HG03039 (cell line): ENCODE measurements around the gene KCNH6.

Experiments
- ATAC-seq: cut with Tn5 transposase; IDR thresholded peaks from one replicate; pipeline ENCODE4 v1.9.1; 2021; ENCODE audit warnings: mild to moderate bottlenecking, moderate library complexity; ENCODE audit not compliant: unreplicated experiment

The KCNH6 gene

DNA sequence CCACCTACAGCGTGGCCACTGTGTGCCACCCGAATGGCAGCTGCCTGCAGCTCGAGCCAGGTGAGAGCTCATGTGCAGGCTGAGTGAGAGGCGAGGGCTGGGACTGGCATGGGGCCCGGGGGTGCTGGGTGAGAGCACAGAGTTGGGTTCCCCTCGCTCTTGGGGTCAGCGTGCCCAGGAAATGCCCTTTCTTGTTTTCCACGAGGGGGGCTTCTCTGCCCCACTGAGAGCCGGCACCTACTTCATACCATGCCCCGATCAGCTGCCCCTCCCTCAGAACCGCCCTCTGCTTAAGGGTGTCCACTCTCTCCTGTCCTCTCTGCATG, 36.2 kb upstream of the KCNH6 start:
- ATAC-seq = no peak

DNA sequence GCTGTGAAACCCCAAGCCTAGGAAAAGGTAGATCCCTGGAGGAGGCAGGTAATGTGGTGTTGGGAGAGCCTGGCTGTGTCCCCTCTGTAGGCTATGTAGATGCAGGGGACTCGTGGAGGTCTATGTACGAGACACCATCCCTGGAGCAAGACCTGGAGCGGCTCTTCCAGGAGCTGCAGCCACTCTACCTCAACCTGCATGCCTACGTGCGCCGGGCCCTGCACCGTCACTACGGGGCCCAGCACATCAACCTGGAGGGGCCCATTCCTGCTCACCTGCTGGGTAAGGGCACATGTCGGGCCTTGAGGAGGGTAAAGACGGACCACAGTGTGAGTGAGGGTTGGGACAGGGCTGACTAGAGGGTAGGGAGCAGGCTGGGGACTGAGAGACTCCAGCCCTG, 34.3 kb upstream of the KCNH6 start:
- ATAC-seq = no peak

DNA sequence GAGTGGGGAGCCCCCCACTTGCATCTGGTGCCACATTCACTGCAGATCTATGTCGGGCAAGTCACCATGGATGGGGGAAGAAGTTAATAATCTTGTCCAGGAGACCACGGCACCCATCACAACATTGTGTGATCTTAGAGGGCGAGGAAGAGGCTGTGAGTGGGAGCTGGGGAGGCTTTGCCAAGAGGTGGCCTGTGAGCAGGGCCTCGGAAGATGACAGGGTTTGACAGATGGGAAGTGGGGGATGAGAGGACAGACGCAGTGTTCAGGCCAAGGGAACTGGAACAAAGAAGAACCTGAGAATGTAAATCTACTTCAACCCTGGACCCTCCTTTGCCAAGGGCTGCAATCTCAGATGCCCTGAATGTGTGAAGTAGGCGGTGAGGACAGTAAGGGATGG, 33.9 kb upstream of the KCNH6 start:
- ATAC-seq = no peak

DNA sequence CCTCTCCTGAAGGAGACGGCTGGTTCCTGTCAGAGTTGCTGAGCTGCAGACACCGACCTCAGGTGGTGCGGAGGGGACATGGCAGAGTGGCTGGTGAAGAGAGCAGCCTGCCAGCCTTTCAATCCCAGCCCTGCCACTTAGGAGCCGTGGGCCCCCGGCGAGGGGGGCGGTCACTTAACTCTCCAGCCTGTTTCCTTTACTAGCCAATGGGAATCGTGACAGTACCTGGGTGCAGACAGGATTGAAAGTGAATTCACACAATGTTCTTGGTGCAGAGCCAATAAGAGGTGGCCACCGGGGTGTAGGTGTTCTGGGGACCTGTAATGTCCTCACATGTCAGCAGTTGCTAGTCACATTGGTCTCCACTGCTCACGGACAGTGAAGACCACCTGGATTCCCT, 32.8 kb upstream of the KCNH6 start:
- ATAC-seq = no peak

DNA sequence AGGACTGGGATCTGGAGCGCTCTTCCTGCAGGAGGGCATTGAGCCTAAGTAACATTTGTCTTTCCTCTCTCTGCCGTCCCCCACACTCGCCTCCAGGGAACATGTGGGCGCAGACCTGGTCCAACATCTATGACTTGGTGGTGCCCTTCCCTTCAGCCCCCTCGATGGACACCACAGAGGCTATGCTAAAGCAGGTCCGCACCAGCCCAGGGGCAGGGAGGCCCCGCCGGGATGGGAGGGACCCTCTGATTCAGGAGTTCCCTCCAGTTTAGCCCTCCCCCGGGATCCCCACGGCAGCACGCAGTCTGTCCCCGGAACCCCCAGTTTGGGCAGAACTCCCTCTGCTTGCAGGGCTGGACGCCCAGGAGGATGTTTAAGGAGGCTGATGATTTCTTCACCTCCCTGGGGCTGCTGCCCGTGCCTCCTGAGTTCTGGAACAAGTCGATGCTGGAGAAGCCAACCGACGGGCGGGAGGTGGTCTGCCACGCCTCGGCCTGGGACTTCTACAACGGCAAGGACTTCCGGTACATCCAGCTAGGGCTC, 32.2 kb upstream of the KCNH6 start:
- no peak for ATAC-seq

DNA sequence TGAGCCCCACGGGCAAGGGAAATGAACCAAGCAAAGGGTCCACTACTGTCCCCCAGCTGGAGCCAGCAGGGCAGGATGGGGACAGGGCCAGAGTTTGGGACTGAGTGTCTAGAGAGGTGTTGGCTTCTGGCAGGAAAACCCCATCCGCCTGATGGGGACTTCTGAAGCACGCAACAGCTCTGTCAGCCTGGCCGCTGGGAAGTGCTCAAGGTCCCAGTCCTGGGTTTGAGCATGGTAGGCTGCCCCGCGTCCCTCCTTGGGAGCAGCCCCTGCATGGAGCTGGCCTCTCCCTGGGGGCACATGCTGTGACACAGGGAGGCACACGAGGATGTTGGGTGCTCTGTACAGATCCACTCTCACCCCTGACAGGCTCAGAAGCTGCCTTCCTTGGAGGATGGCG, 31.7 kb upstream of the KCNH6 start:
- ATAC-seq = no peak

DNA sequence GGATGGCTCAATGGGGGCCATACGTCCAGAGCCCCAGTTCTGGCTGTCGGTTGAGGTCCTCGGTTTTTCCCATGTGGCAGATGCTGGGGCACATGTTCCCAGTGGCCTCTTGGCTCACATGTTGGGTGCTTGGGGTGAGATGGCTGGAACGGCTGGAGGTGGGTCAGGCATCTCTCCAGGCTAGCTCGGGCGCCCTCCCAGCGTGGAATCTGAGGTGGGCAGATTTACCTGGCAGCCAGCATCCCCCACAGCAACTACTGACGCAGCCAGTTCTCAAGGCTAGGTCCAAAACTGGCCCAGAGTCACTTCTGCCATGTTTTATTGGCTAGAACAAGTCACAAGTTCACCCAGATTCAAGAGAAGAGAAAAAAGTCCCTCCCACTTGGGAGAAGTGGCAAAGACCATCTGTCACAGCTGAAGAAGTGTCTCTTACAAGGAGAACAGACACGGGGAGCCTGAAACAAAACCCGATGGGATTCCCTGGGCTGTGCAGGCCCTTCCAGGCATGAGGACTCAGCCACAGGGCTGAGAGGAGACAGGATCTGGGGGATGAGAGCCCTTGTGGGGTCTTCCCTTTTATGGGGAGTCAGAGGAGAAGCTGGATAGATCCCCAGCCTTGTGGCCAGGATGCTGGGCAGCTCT, 31.1 kb upstream of the KCNH6 start:
- no peak for ATAC-seq

DNA sequence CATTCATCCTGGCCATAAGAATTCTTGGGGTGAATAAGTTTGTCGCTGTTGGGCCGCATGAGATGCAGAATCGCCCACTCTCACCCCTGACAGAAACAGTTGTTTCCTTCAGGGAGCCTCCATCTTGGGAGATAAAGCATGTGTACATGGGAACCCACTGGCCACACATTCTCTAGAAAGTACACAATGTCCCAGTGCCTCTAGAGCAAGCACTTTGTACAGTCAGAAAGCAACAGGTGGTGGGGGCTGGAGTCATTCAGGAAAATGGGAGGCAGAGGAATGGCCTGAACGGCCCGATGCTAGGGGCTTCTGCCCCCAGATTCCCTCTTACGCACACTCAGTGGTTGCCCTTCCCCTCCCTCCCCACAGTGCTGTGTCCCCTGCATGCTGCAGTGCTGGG, 30.2 kb upstream of the KCNH6 start:
- no peak for ATAC-seq

DNA sequence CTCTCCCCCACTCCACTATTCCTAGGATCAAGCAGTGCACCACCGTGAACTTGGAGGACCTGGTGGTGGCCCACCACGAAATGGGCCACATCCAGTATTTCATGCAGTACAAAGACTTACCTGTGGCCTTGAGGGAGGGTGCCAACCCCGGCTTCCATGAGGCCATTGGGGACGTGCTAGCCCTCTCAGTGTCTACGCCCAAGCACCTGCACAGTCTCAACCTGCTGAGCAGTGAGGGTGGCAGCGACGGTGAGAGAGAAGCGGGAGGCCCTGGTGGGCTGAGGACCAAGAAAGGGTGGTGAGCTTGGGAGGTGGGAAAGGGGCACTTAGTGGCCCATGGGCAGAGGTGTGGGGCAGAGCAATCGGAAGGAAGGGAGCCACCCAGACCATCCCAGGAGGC, 29.7 kb upstream of the KCNH6 start:
- ATAC-seq = no peak

DNA sequence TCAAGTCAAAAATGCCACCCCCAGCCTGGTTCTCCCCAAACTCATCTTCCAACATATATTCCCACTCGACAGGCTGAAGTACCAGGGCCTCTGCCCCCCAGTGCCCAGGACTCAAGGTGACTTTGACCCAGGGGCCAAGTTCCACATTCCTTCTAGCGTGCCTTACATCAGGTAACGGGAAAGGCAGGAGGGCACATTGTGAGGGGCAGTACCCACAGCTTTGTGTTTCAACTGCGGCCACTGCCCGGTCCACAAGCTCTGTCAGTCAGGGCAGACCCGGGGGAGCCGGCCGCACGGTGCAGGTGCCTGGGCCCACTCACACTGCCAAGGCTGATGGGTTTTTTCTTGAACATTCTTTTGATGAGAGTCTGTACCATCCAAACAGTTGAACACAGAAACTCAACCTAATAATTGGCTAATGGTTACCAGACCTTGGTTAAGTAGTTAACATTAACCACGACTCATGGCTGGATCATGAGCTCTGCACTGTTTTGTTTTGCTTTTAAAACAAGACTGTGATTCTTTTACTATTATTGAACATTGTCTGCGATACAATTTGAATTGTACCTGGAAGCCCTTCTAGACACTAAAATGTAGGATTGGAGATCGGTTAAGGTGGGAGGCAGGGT, 28.7 kb upstream of the KCNH6 start:
- no peak for ATAC-seq

DNA sequence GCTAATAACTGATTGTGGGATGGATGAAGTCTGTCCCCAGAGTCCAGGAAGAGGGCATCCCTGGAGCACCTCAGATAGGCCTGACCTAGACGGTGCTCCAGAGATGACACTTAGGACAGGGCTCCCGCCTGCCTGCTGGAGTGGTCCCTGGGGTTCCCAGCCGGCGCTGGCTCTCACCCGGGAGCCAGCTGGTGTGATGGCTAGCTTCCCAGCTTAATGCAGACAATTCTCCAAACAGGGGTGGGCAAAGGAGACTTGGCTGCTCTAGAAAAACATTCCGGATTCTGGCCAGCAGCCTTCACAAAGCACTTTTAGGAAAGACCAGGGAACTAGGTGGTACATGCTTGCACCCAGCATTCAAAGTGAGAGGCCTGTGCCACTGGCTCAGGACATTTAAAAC, 27.7 kb upstream of the KCNH6 start:
- ATAC-seq = no peak

DNA sequence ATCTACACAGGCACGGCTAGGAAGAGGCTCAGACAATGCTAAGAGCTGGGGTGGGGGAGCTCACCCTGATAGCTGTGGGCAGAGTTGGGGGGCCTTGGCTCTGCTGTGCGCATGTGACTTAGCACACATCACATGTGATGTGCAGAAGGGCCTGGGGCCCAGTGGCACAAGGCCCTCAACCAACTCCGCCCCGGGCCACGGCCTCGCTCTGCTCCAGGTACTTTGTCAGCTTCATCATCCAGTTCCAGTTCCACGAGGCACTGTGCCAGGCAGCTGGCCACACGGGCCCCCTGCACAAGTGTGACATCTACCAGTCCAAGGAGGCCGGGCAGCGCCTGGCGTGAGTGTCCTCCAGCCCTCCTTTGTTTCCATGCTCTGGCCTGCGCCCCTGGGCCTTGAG, 27.0 kb upstream of the KCNH6 start:
- ATAC-seq = no peak

DNA sequence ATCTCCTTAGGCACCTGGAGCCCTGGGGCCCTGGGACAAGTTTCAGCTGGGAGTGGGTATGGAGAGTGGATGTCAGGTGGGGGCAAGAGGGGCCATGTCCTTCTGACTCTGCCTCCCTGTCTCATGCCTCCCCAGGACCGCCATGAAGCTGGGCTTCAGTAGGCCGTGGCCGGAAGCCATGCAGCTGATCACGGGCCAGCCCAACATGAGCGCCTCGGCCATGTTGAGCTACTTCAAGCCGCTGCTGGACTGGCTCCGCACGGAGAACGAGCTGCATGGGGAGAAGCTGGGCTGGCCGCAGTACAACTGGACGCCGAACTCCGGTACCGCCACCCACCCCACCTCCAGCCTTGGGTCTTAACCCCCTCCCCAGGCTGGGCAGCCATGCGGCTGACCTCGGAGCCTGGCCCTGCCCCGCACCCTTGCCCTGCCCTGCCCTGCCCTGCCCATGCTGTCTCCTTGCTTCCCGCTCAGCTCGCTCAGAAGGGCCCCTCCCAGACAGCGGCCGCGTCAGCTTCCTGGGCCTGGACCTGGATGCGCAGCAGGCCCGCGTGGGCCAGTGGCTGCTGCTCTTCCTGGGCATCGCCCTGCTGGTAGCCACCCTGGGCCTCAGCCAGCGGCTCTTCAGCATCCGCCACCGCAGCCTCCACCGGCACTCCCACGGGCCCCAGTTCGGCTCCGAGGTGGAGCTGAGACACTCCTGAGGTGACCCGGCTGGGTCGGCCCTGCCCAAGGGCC, 26.3 kb upstream of the KCNH6 start:
- ATAC-seq = no peak

DNA sequence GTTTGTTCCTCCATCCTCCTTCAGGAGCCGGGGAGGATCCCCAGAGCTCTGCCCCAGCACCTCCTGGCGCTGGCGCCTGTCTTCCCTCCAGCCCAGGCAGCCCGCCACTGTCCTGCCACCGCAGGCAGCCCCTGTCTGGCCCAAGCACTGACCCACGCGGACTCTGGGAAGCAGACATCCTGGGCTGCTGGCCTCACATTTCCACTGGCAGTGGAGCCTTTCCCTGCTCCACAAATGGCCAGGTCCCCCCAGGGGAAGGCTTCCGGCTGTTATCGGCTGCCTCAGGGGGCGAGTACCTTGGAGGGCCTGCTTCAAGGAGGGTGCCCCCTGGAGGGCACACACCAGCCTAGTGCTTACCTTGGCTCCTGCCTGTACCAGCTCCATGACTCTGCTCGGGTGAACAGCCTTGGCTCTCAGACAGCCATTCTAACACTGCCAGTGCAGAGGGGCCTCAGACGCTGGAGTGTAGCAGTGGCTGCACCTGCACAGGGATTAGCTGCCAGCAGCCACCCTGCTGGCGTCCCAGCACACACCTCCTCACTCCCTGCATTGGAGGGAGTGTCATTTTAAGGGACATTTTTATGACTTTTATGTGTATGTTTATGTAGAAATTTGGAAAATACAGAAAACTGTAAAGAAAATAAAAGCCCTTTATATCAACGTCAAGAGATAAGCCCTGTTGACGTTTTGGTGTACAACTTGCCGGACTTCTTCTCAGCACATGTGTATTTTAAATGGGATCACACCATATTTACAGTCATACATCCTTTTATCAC, 25.3 kb upstream of the KCNH6 start:
- ATAC-seq = no peak

DNA sequence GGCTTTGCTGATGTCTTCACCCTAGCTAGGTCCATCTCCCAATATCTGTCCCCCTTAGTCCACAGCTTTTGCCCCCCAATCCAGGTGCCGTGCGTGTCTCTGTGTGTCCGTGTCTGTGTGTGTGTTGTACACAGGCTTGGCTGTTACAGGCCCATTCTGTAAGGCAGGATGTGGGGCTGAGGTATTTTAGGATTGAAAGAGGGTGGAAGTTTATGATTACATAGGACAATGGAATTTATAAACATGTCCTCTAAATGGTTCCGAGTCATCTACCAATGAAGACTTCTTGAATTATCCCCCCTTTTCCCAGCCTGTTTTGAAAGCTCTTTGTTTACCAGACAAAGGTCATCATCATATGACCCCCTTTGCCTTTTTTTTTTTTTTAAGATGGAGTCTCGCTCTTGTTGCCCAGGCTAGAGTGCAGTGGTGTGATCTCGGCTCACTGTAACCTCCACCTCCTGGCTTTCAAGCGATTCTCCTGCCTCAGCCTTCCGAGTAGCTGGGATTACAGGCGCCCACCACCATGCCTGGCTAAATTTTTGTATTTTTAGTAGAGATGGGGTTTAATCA, 24.4 kb upstream of the KCNH6 start:
- ATAC-seq = no peak

DNA sequence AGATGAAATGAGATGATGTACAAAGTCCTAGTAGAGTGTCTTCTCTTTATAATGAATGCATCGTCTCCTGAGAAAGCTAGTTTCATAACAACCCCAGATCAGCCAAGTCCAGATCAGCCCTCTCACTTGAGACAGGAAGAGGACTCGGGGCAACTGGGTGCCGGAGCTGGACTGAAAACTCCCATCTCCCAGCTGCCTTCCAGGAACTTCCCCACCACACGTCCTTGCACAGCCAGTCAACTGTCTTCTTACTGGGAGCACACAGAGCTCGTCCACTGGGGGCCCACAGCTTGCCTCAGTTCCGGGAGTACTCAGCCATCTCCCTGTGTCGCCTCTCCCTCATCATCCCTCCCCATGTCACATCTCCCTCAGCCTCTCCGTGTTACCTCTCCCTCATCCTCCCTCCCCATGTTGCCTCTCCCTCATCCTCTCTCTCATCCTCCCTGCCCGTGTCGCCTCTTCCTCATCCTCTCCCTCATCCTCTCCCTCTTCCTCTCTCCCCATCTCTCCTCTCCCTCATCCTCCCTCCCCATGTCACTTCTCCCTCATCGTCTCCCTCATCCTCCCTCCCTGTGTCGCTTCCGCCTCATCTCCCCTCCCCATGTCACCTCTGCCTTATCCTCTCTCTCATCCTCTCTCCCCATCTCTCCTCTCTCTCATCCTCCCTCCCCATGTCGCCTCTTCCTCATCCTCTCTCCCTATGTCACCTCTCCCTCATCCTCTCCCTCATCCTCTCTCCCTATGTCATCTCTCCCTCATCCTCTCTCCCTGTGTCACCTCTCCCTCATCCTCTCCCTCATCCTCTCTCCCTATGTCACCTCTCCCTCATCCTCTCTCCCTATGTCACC, 22.4 kb upstream of the KCNH6 start:
- no peak for ATAC-seq

DNA sequence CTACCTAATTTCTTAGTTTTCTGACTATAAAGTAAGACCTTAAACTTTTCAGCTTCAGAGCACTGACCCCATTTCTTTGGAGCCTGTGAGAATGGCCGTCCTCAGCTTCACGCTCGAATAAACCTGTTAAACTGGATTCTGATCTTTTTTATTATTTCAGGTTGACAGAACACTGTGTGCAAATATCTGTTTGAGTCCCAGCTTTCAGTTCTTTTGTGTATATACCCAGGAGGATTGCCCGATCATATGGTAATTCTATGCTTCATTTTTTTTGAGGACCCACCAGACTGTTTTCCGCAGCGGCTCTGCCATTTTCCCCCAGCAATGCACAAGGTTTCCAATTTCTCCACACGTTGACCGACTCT, 19.8 kb upstream of the KCNH6 start:
- ATAC-seq = no peak

DNA sequence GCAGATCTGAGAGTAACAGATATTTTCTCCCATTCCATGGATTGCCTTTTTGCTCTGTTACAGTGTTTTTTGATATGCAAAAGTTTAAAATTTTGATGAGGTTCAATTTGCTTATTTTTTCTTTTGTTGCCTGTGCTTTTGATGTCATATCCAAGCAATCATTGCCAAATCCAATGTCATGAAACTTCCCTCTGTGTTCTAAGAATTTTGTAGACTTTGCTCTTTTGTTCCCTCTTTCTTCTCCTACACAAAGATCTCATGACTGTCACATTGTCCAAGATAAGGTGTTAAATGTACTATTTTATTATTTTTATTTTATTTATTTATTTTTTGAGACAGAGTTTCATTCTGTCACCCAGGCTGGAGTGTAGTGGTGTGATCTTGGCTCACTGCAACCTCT, 18.9 kb upstream of the KCNH6 start:
- no peak for ATAC-seq

DNA sequence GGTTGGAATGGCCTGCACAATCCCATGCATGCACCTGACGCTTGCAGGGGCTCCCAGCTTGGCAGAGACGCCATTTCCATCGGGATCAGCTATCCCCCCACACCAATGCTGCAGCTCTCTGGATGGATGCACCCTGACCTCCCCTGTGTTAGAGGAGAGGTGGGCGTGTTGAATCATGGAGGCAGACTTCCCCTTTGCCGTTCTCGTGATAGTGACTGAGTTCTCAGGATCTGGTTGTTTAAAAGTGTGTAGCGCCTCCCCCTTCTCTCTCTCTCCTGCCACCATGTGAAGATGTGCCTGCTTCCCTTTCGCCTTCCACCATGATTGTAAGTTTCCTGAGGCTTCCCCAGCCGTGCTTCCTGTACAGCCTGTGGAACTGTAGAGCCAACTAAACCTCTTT, 17.8 kb upstream of the KCNH6 start:
- ATAC-seq = no peak

DNA sequence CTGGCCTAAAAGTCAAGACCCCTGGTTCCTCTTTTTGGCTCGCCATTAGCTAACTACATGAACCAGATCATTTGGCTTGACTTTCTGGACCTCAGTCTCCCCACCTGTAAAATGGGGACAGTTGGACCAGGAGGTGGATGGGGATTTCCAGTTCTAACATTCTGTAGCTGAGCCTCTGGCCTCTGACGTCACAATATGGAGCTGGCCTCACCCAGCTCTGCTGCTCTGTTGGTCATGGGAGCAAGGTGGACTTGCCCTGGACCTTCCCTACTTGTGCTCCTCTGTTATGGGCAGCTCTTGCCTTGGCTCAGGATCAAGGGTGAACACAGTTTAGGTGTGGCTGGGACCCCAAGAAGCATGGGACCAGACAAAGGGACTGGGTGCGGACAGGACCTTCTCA, 16.5 kb upstream of the KCNH6 start:
- no peak for ATAC-seq
